Measurements from ENCODE around the gene TUBG2.

Gene TUBG2

GRCh38 chr17:42699415-42699740 lies 40.3 kb downstream of the TUBG2 start:
- no peak for DNase-seq

- no peak for DNase-seq
Measured at GRCh38 chr17:42700586-42701289, 41.7 kb downstream of the TUBG2 start.

GRCh38 chr17:42702446-42702845 lies 43.4 kb downstream of the TUBG2 start:
- DNase-seq: no peak

- DNase-seq: no peak
Measured at GRCh38 chr17:42704490-42704836, 45.4 kb downstream of the TUBG2 start.

GRCh38 chr17:42704837-42705494 lies 45.9 kb downstream of the TUBG2 start:
- DNase-seq: peak in 1 of 5 experiments; percentile 94

DNA sequence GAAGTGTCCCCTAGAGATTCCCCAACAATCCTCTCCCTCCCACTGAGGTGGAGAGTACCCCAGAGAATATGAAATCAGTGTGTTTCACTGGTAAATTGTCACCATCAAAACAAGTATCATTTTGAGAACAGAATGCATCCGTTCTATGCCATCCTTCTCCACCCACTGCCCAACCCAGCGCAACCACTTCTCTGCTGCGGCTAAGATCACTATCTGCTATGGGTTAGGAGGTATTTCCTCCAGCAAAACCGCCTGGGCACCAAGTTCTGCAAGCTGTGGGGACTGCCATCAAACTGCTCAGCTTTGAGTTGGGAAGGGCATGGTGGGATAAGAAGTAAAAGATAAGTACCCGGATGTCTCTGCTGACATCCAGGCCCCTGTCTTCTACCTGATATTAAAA lies 47.6 kb downstream of the TUBG2 start:
- DNase-seq: peak; percentile 29 to 96 (median 53)

- DNase-seq: peak in 1 of 5 experiments; percentile 65
Measured at GRCh38 chr17:42708588-42708987, 49.5 kb downstream of the TUBG2 start.

- DNase-seq: no peak
Measured at GRCh38 chr17:42709561-42709960, 50.5 kb downstream of the TUBG2 start.
